ENCODE results near the gene TPRG1L. TPM values are rescaled to one million over a fixed set of nuclear protein-coding genes. Genes with fewer than 3 reads are reported as not detected.

TPRG1L gene
- total RNA-seq, 1 donor from 2014 or later, result 47.5 TPM

DNA sequence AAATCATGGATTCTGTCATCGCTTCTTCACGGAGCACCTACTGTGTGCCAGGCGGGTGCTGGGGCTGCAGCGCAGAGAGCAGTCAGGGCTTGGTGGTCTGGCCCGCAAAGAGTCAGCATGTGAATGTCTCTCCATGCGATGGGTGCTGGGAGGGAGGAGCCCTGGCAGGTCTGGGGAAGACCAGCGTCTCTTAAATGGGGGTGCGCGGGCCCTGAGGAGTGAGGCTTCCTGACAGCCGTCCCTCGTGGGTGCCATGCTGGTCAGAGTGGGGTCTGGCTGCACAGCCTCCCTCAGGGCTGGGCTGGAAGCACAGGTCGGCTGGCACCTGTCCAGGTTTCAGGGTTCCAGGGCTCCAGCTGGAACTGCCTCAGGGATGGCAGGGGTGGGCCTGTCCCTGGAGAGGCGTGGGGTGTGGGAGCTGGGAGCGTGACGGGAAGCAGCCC lies 46.0 kb downstream of the TPRG1L start:
- no peak for TF ChIP-seq CTCF (IDR thresholded peaks at IDR 0.05)
- Histone ChIP-seq H3K27me3 (no peaks in the 10 kb centered on the region), H3K9me3 (no peaks in the 10 kb centered on the region), H3K36me3 (no peaks in the 10 kb centered on the region), H3K4me1 (peaks cover 9% of the 10 kb centered on the region), H3K27ac (no peak overlapping the region), H3K4me3 (no peak overlapping the region)
- DNase-seq, result peak; percentile 61
- intact Hi-C loops (cut with DNase I), result no loop called here
- no peak for ATAC-seq

- ATAC-seq, result peak; percentile 5
- H3K36me3 ChIP-seq, result no peaks in the 10 kb centered on the region
- intact Hi-C loops (cut with DNase I), result no loop called here
- H3K4me1 ChIP-seq, result peaks cover 9% of the 10 kb centered on the region
- no peaks in the 10 kb centered on the region for H3K9me3 ChIP-seq
- no peak overlapping the region for H3K27ac ChIP-seq
- no peak overlapping the region for H3K4me3 ChIP-seq
- peak; percentile 68 for DNase-seq
- H3K27me3 ChIP-seq, result no peaks in the 10 kb centered on the region
- no peak for TF ChIP-seq CTCF (IDR thresholded peaks at IDR 0.05)
Observed at GRCh38 chr1:3671371-3672180, 46.8 kb downstream of the TPRG1L start.

DNA sequence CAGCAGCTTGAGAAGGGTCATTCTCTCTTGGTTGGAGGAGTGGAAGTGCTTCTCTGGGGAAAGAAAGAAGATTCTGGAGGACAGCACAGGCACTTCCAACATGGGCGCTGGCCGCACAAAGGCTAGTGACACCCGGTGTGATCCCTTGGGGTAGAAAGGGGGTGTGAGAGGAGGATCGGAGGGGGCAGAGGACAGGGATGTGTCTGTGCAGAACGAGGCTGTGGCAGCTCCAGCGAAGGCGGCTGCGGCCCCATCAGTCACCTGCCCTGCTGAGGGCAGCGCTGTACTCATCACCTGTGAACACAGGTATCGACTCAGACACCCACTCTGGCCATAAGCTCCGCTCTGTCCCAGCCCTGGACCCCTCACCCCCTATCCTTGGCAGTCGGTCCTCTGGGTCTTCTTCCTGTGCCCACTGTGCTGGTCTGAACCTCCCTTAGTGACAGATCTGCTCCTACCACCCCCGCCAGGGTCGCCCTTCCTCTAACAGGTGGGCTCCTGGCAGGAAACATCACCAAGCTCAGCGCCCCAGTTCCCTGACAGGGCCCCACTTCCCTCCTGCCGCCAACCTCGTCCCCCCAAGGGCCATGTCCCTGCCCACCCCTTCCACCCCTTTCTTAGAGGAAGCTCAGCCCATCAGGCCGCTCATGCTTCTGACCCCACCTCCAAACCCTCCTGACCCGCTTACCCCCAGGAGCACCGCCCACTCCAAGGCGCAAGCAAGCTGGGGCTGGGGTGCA lies 47.6 kb downstream of the TPRG1L start:
- H3K9me3 ChIP-seq, result no peaks in the 10 kb centered on the region
- ATAC-seq (no peak), DNase-seq (peak; percentile 55)
- H3K4me1 ChIP-seq, result peaks cover 9% of the 10 kb centered on the region
- no peaks in the 10 kb centered on the region for H3K36me3 ChIP-seq
- no peaks in the 10 kb centered on the region for H3K27me3 ChIP-seq
- H3K4me3 ChIP-seq, result no peak overlapping the region
- no peak overlapping the region for H3K27ac ChIP-seq
- no peak for TF ChIP-seq CTCF (IDR thresholded peaks at IDR 0.05)
- intact Hi-C loops (cut with DNase I), result no loop called here

DNA sequence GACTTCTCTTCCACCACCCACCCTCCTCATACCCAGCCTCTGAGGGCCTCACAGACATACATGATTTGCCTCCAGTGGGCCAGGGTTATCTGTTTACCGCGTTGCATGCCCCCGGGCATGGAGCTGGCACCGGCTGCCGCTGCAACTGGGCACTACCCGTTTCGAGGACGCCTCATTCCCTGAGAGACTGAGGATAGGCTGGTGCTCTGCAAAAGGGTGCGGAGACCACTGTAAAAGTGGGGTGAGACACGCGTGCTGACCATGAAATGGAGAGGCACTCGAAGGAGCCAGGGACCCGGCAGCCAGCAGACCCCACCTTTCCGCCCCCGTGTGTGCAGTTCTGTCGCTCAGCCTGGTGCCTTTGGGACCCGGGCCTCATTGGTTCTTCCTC lies 48.2 kb downstream of the TPRG1L start:
- no peak for TF ChIP-seq CTCF (IDR thresholded peaks at IDR 0.05)
- DNase-seq, result peak; percentile 54
- peaks cover 9% of the 10 kb centered on the region for H3K4me1 ChIP-seq

DNA sequence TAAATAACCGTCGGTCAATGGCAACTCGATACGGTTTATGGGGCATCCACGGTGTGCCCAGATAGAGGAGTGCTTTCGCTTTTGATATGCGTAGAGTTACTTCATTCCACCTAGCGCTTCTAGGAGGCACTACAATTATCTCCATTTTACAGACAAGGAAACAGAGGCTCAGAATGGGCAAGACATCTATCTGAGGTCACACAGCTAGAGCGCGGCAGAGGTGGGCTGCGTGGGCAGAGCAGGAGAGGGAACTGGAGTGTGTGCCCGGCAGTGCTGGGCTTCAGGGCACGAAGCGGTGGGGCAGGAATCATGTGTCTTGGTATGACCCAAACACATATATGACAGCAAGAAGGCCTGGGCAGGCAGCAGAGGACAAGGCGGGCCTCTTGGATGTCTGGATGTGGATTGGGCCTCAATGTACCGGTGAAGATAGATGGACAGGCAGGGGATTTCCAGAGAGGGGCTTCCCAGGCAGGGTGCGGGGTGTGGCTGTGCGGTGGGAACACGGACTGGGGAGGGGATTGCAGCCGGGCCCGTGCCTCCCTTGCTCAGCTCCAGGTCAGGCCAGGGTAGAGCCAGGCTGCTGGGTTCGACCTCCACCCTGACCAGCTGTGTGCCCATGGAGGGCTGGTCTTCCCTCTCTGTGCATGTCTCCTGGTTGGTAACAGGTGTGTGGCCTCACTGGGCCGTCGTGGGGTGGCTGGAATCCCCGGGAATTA lies 48.7 kb downstream of the TPRG1L start:
- peak; percentile 37 for DNase-seq
- no peak for TF ChIP-seq CTCF (IDR thresholded peaks at IDR 0.05)
- no peaks in the 10 kb centered on the region for H3K36me3 ChIP-seq
- ATAC-seq, result no peak
- no peaks in the 10 kb centered on the region for H3K9me3 ChIP-seq
- H3K27ac ChIP-seq, result no peak overlapping the region
- intact Hi-C loops (cut with DNase I), result no loop called here
- H3K27me3 ChIP-seq, result no peaks in the 10 kb centered on the region
- H3K4me1 ChIP-seq, result peaks cover 8% of the 10 kb centered on the region
- H3K4me3 ChIP-seq, result no peak overlapping the region

More for the DNA sequence above, 48.2 kb downstream of the TPRG1L start:
- Histone ChIP-seq H3K9me3 (no peaks in the 10 kb centered on the region), H3K27ac (no peak overlapping the region), H3K4me3 (no peak overlapping the region), H3K27me3 (no peaks in the 10 kb centered on the region), H3K36me3 (no peaks in the 10 kb centered on the region)
- intact Hi-C loops (cut with DNase I), result no loop called here
- ATAC-seq, result no peak

Measured in upper lobe of right lung (tissue), 1 donor.